ENCODE data around the gene ERBB2. TPM values are rescaled to one million over a fixed set of nuclear protein-coding genes. Genes with fewer than 3 reads are reported as not detected.

The ERBB2 gene
- total and polyA plus RNA-seq, 7 experiments from 2014 or later = 0.39 to 10.5 (median 5.8) TPM

- no peak overlapping the region for H3K4me3 ChIP-seq (ENCODE audit: low read length)
- H3K27ac Mint-ChIP-seq = peak overlapping the region; percentile 71 to 93 (median 90)
- POLR2A ChIA-PET = interaction anchor here (0.9 to 2.1 kb wide), 5 partner anchors 11 to 28 kb away, joined by 3 to 14 read pairs (median 5); partner anchors contain the start of gene PGAP3
- CTCF ChIA-PET = interaction anchor here (0.8 to 1.2 kb wide), 3 partner anchors 10 to 38 kb away, joined by 3 to 4 read pairs (median 4); no protein-coding TSS in a partner anchor
- peak overlapping the region in 9 of 10 donors; percentile 38 to 81 (median 60) for H3K4me3 Mint-ChIP-seq
- ATAC-seq (no peak), DNase-seq (no peak)
- peaks cover 14 to 51% (median 38%) of the 10 kb centered on the region in 7 donors for H3K4me1 Mint-ChIP-seq
- H3K9me3 Mint-ChIP-seq = no peaks in the 10 kb centered on the region
- peaks cover 0 to 70% (median 4%) of the 10 kb centered on the region in 3 experiments for H3K36me3 ChIP-seq (ENCODE audit: control insufficient read depth in 2 of 3, insufficient read depth in 3 of 3, low read length in 3 of 3)
- H3K27me3 ChIP-seq (ENCODE audit: control insufficient read depth in 2 of 2, insufficient read depth in 2 of 2, low read length in 2 of 2) = no peaks in the 10 kb centered on the region
- H3K4me1 ChIP-seq (ENCODE audit: control insufficient read depth in 2 of 2, insufficient read depth in 2 of 2, low read length in 2 of 2) = peaks cover 0 to 25% of the 10 kb centered on the region in 2 donors
- no peaks in the 10 kb centered on the region for H3K9me3 ChIP-seq (ENCODE audit: control insufficient read depth in 2 of 3, low read length in 3 of 3)
- peaks cover 0 to 21% (median 7%) of the 10 kb centered on the region in 5 donors for H3K36me3 Mint-ChIP-seq
- H3K27ac ChIP-seq (ENCODE audit: low read depth, low read length) = peak overlapping the region; percentile 55
- H3K27me3 Mint-ChIP-seq = peaks cover 0 to under 1% (median 0%) of the 10 kb centered on the region in 5 donors
- intact Hi-C loops (cut with micrococcal nuclease) = no loop called here
These were observed 39.9 kb upstream of the ERBB2 start for GRCh38 chr17:39660011-39660360.

GRCh38 chr17:39660397-39661385, 39.2 kb upstream of the ERBB2 start:
- no peak for DNase-seq
- ATAC-seq = no peak
- no peaks in the 10 kb centered on the region for H3K27me3 ChIP-seq (ENCODE audit: control insufficient read depth in 2 of 2, insufficient read depth in 2 of 2, low read length in 2 of 2)
- peaks cover 0 to 15% (median 5%) of the 10 kb centered on the region in 5 donors for H3K36me3 Mint-ChIP-seq
- ChIA-PET POLR2A (interaction anchor here (0.7 to 2.1 kb wide), 6 partner anchors 10 to 69 kb away, joined by 3 to 14 read pairs (median 4); partner anchors contain the start of genes MIEN1 and PGAP3), CTCF (interaction anchor here (1.2 kb wide), 1 partner anchor 39 kb away, joined by 3 read pairs; no protein-coding TSS in a partner anchor)
- H3K4me1 ChIP-seq (ENCODE audit: control insufficient read depth in 2 of 2, insufficient read depth in 2 of 2, low read length in 2 of 2) = peaks cover 0 to 25% of the 10 kb centered on the region in 2 donors
- H3K4me3 Mint-ChIP-seq = peak overlapping the region in 5 of 10 donors; percentile 11 to 75 (median 48)
- H3K27me3 Mint-ChIP-seq = peaks cover 0 to 6% (median 0%) of the 10 kb centered on the region in 5 donors
- peaks cover 8 to 44% (median 31%) of the 10 kb centered on the region in 7 donors for H3K4me1 Mint-ChIP-seq
- no peaks in the 10 kb centered on the region for H3K9me3 ChIP-seq (ENCODE audit: control insufficient read depth in 2 of 3, low read length in 3 of 3)
- intact Hi-C loops (cut with micrococcal nuclease) = no loop called here
- no peaks in the 10 kb centered on the region for H3K9me3 Mint-ChIP-seq
- peaks cover 0 to 70% (median 4%) of the 10 kb centered on the region in 3 experiments for H3K36me3 ChIP-seq (ENCODE audit: control insufficient read depth in 2 of 3, insufficient read depth in 3 of 3, low read length in 3 of 3)
- H3K27ac Mint-ChIP-seq = peak overlapping the region in 7 of 9 donors; percentile 75 to 92 (median 89)
- H3K27ac ChIP-seq (ENCODE audit: low read depth, low read length) = peak overlapping the region; percentile 55
- H3K4me3 ChIP-seq (ENCODE audit: low read length) = no peak overlapping the region

GRCh38 chr17:39661744-39662541, 37.9 kb upstream of the ERBB2 start:
- Histone ChIP-seq H3K36me3 (ENCODE audit: control insufficient read depth in 2 of 3, insufficient read depth in 3 of 3, low read length in 3 of 3) (peaks cover 0 to 61% (median 4%) of the 10 kb centered on the region in 3 experiments), H3K4me3 (ENCODE audit: low read length) (no peak overlapping the region), H3K9me3 (ENCODE audit: control insufficient read depth in 2 of 3, low read length in 3 of 3) (no peaks in the 10 kb centered on the region), H3K27ac (ENCODE audit: low read depth, low read length) (no peak overlapping the region), H3K4me1 (ENCODE audit: control insufficient read depth in 2 of 2, insufficient read depth in 2 of 2, low read length in 2 of 2) (peaks cover 0 to 28% of the 10 kb centered on the region in 2 donors), H3K27me3 (ENCODE audit: control insufficient read depth in 2 of 2, insufficient read depth in 2 of 2, low read length in 2 of 2) (no peaks in the 10 kb centered on the region)
- Mint-ChIP-seq H3K4me1 (peaks cover 7 to 42% (median 29%) of the 10 kb centered on the region in 7 donors), H3K27ac (peak overlapping the region in 7 of 9 donors; percentile 46 to 90 (median 62)), H3K9me3 (no peaks in the 10 kb centered on the region), H3K4me3 (peak overlapping the region in 2 of 10 donors; percentile 34 to 58), H3K27me3 (peaks cover 0 to 17% (median 2%) of the 10 kb centered on the region in 5 donors), H3K36me3 (peaks cover 0 to 15% (median 5%) of the 10 kb centered on the region in 5 donors)
- ChIA-PET POLR2A (interaction anchor here (0.7 to 1.3 kb wide), 2 partner anchors 24 to 200 kb away, joined by 3 read pairs; no protein-coding TSS in a partner anchor), CTCF (no interaction called here)
- ATAC-seq (no peak), DNase-seq (no peak)
- intact Hi-C loops (cut with micrococcal nuclease) = no loop called here

GRCh38 chr17:39662551-39663339, 37.1 kb upstream of the ERBB2 start:
- H3K36me3 ChIP-seq (ENCODE audit: control insufficient read depth in 2 of 3, insufficient read depth in 3 of 3, low read length in 3 of 3) = peaks cover 0 to 53% (median 4%) of the 10 kb centered on the region in 3 experiments
- ATAC-seq = no peak
- no peak for DNase-seq
- Mint-ChIP-seq H3K27me3 (peaks cover 0 to 23% (median 3%) of the 10 kb centered on the region in 5 donors), H3K27ac (no peak overlapping the region), H3K4me1 (peaks cover 7 to 38% (median 28%) of the 10 kb centered on the region in 7 donors), H3K36me3 (peaks cover 0 to 14% (median 5%) of the 10 kb centered on the region in 5 donors), H3K9me3 (no peaks in the 10 kb centered on the region), H3K4me3 (no peak overlapping the region)
- H3K27me3 ChIP-seq (ENCODE audit: control insufficient read depth in 2 of 2, insufficient read depth in 2 of 2, low read length in 2 of 2) = no peaks in the 10 kb centered on the region
- no peaks in the 10 kb centered on the region for H3K9me3 ChIP-seq (ENCODE audit: control insufficient read depth in 2 of 3, low read length in 3 of 3)
- H3K4me3 ChIP-seq (ENCODE audit: low read length) = no peak overlapping the region
- ChIA-PET CTCF (no interaction called here), POLR2A (interaction anchor here (1.3 kb wide), 2 partner anchors 9 to 25 kb away, joined by 3 read pairs; no protein-coding TSS in a partner anchor)
- H3K4me1 ChIP-seq (ENCODE audit: control insufficient read depth in 2 of 2, insufficient read depth in 2 of 2, low read length in 2 of 2) = peaks cover 0 to 30% of the 10 kb centered on the region in 2 donors
- no peak overlapping the region for H3K27ac ChIP-seq (ENCODE audit: low read depth, low read length)
- intact Hi-C loops (cut with micrococcal nuclease) = no loop called here

GRCh38 chr17:39663340-39663687, 36.5 kb upstream of the ERBB2 start:
- no peaks in the 10 kb centered on the region for H3K9me3 Mint-ChIP-seq
- Histone ChIP-seq H3K27me3 (ENCODE audit: control insufficient read depth in 2 of 2, insufficient read depth in 2 of 2, low read length in 2 of 2) (no peaks in the 10 kb centered on the region), H3K4me1 (ENCODE audit: control insufficient read depth in 2 of 2, insufficient read depth in 2 of 2, low read length in 2 of 2) (peaks cover 0 to 25% of the 10 kb centered on the region in 2 donors), H3K27ac (ENCODE audit: low read depth, low read length) (no peak overlapping the region), H3K4me3 (ENCODE audit: low read length) (no peak overlapping the region), H3K36me3 (ENCODE audit: control insufficient read depth in 2 of 3, insufficient read depth in 3 of 3, low read length in 3 of 3) (peaks cover 0 to 47% (median 4%) of the 10 kb centered on the region in 3 experiments), H3K9me3 (ENCODE audit: control insufficient read depth in 2 of 3, low read length in 3 of 3) (no peaks in the 10 kb centered on the region)
- POLR2A ChIA-PET = interaction anchor here (0.5 to 1.3 kb wide), 3 partner anchors 8 to 51 kb away, joined by 3 to 4 read pairs (median 3); no protein-coding TSS in a partner anchor
- peaks cover 6 to 33% (median 22%) of the 10 kb centered on the region in 7 donors for H3K4me1 Mint-ChIP-seq
- CTCF ChIA-PET = no interaction called here
- H3K27ac Mint-ChIP-seq = no peak overlapping the region
- intact Hi-C loops (cut with micrococcal nuclease) = no loop called here
- H3K36me3 Mint-ChIP-seq = peaks cover 0 to 14% (median 5%) of the 10 kb centered on the region in 5 donors
- peaks cover 0 to 26% (median 3%) of the 10 kb centered on the region in 5 donors for H3K27me3 Mint-ChIP-seq
- DNase-seq (no peak), ATAC-seq (no peak)
- no peak overlapping the region for H3K4me3 Mint-ChIP-seq

All from naive thymus-derived CD4-positive, alpha-beta T cell (primary cell).